ENCODE results near the gene DNAJA1.
"Not testable (repeated sequence)": the region's sequence is repeated elsewhere in the genome, so short reads cannot be mapped to it uniquely, and the experiment has no call there.

Gene DNAJA1

DNA sequence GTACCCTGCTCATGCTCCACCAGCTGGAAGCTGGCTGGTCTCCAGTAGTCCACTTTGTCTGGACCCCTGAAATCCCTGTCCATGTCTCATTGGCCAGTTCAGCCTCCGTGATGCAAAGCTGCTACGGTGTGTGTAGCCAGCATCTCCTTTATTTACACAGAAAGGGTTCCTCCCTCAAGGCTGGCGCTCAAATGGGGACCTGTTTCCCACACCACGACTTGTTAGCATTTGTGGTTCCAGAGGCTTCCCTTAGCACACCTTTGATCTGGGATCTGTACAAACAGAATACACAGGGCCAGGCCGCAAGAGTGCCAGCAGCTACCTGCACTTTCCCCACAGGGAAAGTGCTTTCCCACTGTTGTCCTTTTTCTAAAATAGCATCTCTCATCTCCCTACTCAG lies 57.1 kb downstream of the DNAJA1 start:
- DNase-seq (ENCODE audit: low spot score), result no peak

DNA sequence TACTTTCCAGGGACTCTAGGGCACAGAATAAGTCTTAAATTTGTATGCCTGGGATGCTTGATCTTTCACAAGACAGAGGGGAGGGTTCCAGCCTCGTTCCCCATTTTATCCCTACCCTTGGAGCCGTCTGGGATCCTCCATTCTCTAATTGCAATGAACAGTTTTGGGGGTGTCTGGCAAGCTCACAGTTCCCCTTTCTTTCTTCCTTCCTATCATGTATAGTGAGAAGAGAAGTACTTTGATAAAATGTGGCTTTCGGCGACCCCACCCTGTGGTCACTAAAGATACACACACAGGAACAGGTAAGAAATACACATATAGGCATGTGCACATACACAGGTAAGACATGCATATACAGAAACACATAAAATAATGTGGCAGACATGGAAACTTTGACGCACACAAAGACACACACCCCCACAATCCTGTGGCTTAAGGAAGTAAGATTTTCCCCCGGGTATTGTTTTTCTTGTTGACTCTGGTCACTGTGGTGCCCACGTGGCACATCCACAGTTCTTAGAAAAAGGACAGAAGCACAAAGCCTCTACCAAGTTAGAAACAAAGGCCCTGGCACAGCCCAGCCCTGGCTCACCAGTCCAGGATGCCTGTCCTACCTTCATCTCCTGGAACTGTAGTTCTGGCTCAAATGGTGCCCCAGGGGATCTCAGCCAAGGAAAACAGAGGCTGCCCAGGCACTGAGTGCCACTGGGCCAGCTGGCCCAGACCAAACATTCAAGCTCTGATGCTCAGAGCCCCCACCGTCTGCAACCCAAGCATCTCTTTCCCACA lies 57.7 kb downstream of the DNAJA1 start:
- no peak for DNase-seq (ENCODE audit: low spot score)

GRCh38 chr9:33085672-33086071 lies 60.6 kb downstream of the DNAJA1 start:
- DNase-seq (ENCODE audit: low spot score), result not testable (repeated sequence)
